Endothelial cell of umbilical vein (primary cell): ENCODE results near the gene GPR65. TPM values are rescaled to one million over a fixed set of nuclear protein-coding genes. Genes with fewer than 3 reads are reported as not detected.

Experiments
- BruUV-seq: library from RNA; stranded (reverse); fragments of 400-500 nt; replicated peaks from 2 replicates; lab custom pipeline; 2021; lab: Mats Ljungman, UMichigan
- CTCF ChIA-PET: fragments of 300-600, 350-600 bp; sonication (Branson Sonifier 250); formaldehyde crosslinking; loops from one replicate; lab custom pipeline; 2021; ENCODE audit warnings: antibody characterized with exemption, inconsistent platforms; lab: Charles Lee
- POLR2A ChIA-PET: fragments of 300-600, 350-600 bp; sonication (Branson Sonifier 250); formaldehyde crosslinking; loops from one replicate; lab custom pipeline; 2021; ENCODE audit warnings: antibody characterized with exemption, inconsistent platforms; lab: Charles Lee
- DNase-seq: peaks from one replicate; pipeline ENCODE4 v3.0.0-alpha.2; 2011; ENCODE audit warnings: low read depth, low spot score
- FAIRE-seq: peaks from 2 replicates; lab custom pipeline; 2011; peaks lifted over from hg19 to GRCh38; lab: Jason Lieb, UNC
- H2AFZ ChIP-seq: 2 replicates; pipeline ENCODE4 v1.6.0; 2012; ENCODE audit warnings: low read depth, low read length, control low read depth, inconsistent platforms
- H3K27ac ChIP-seq: 2 replicates; pipeline ENCODE4 v1.5.1; 2011; ENCODE audit warnings: low read depth, mild to moderate bottlenecking, control low read depth, low read length, moderate library complexity; ENCODE audit not compliant: insufficient read depth
- H3K27me3 ChIP-seq, 2 experiments: 2 replicates each; pipeline versions ENCODE4 v1.6.0 to v1.6.1; 2011; ENCODE audit warnings: low read length in 2 of 2, mixed read lengths in 1 of 2; ENCODE audit not compliant: control insufficient read depth in 2 of 2, insufficient read depth in 2 of 2
- H3K36me3 ChIP-seq, 2 experiments: 2 replicates in 1 of 2; 3 replicates in 1 of 2; pipeline ENCODE4 v1.5.1; 2011; ENCODE audit warnings: low read length in 2 of 2, mild to moderate bottlenecking in 1 of 2, moderate library complexity in 1 of 2; ENCODE audit not compliant: control insufficient read depth in 2 of 2, insufficient read depth in 2 of 2; ENCODE audit errors: extremely low read depth in 1 of 2
- H3K4me1 ChIP-seq: 3 replicates; pipeline ENCODE4 v1.5.1; 2011; ENCODE audit warnings: mild to moderate bottlenecking, low read length; ENCODE audit not compliant: control insufficient read depth, insufficient read depth; ENCODE audit errors: extremely low read depth
- H3K4me2 ChIP-seq: 2 replicates; pipeline ENCODE4 v1.6.1; 2011; ENCODE audit warnings: low read length, control low read depth, mixed read lengths; ENCODE audit not compliant: insufficient read depth
- H3K4me3 ChIP-seq, 3 experiments: fragments of 200-600 bp in 1 of 3; sonication (generic), shearing (Covaris generic) in 1 of 3; replicated peaks in 1 of 3; 2 replicates each; pipeline ENCODE4 v1.5.1; 2011 to 2016; ENCODE audit warnings: control low read depth in 3 of 3, low read length in 3 of 3, mild to moderate bottlenecking in 2 of 3, inconsistent platforms in 1 of 3, low read depth in 1 of 3, moderate library complexity in 1 of 3; ENCODE audit not compliant: insufficient read depth in 1 of 3
- H3K79me2 ChIP-seq: 2 replicates; pipeline ENCODE4 v1.6.0; 2012; ENCODE audit warnings: low read length, inconsistent platforms; ENCODE audit not compliant: control insufficient read depth, insufficient read depth
- H3K9ac ChIP-seq: replicated peaks from 2 replicates; pipeline ENCODE3; 2011; ENCODE audit warnings: low read length, control low read depth; ENCODE audit not compliant: insufficient read depth; ENCODE audit errors: extremely low read depth
- H3K9me1 ChIP-seq: replicated peaks from 3 replicates; pipeline ENCODE4 v1.6.0; 2011; ENCODE audit warnings: mild to moderate bottlenecking, low read length; ENCODE audit not compliant: control insufficient read depth, insufficient read depth; ENCODE audit errors: extremely low read depth
- H3K9me3 ChIP-seq: replicated peaks from 2 replicates; pipeline ENCODE4 v1.5.1; 2012; ENCODE audit warnings: low read length, inconsistent platforms; ENCODE audit not compliant: control insufficient read depth, insufficient read depth
- H4K20me1 ChIP-seq: replicated peaks from 2 replicates; pipeline ENCODE3; 2011; ENCODE audit warnings: mild to moderate bottlenecking, low read length; ENCODE audit not compliant: control insufficient read depth, insufficient read depth; ENCODE audit errors: extremely low read depth
- CTCF ChIP-seq, 2 donors: IDR thresholded peaks; 1 replicate in 1 of 2; 2 replicates in 1 of 2; pipeline ENCODE4 v1.5.1; 2011; ENCODE audit warnings: low read length in 2 of 2, mild to moderate bottlenecking in 2 of 2, moderate library complexity in 2 of 2, control low read depth in 1 of 2, inconsistent platforms in 1 of 2, low read depth in 1 of 2; ENCODE audit not compliant: insufficient read depth in 1 of 2; ENCODE audit errors: extremely low read depth in 1 of 2
- EZH2 ChIP-seq: IDR thresholded peaks from 2 replicates; pipeline ENCODE4 v1.6.1; 2012; ENCODE audit warnings: borderline replicate concordance, low read depth, mild to moderate bottlenecking, moderate library complexity, low read length, inconsistent platforms; ENCODE audit not compliant: severe bottlenecking
- FOS ChIP-seq: IDR thresholded peaks from 2 replicates; pipeline ENCODE4 v1.6.1; 2011; ENCODE audit warnings: mild to moderate bottlenecking, low read length, moderate library complexity, borderline replicate concordance; ENCODE audit not compliant: insufficient read depth
- GATA2 ChIP-seq: IDR thresholded peaks from 2 replicates; pipeline ENCODE4 v1.7.0; 2011; ENCODE audit warnings: low read depth, mild to moderate bottlenecking, moderate library complexity, mixed read lengths, low read length; ENCODE audit not compliant: insufficient read length, insufficient read depth
- JUN ChIP-seq: IDR thresholded peaks from 2 replicates; pipeline ENCODE4 v1.6.1; 2011; ENCODE audit warnings: borderline replicate concordance, low read depth; ENCODE audit not compliant: insufficient read length, insufficient read depth
- MAX ChIP-seq: IDR thresholded peaks from 2 replicates; pipeline ENCODE4 v1.6.1; 2011; ENCODE audit not compliant: insufficient read depth, insufficient read length
- MYC ChIP-seq: IDR thresholded peaks from one replicate; pipeline ENCODE4 v1.6.1; 2011; ENCODE audit warnings: mild to moderate bottlenecking, low read depth, low read length
- POLR2A ChIP-seq: IDR thresholded peaks from 2 replicates; pipeline ENCODE4 v1.6.1; 2012; ENCODE audit warnings: low read depth, mild to moderate bottlenecking, control low read depth, low read length
- POLR2AphosphoS5 ChIP-seq: IDR thresholded peaks from 2 replicates; pipeline ENCODE4 v1.6.1; 2012; ENCODE audit warnings: low read depth, mild to moderate bottlenecking, control low read depth, low read length, moderate library complexity; ENCODE audit not compliant: insufficient read depth
- dilution Hi-C: fragments of 300-500 bp; cut with MboI; formaldehyde crosslinking; loops from one replicate; pipeline ENCODE4 v1.15.0; 2019; ENCODE audit warnings: low sequenced_read_pairs; ENCODE audit not compliant: extremely low pct_ligation_motif_present
- intact Hi-C: fragments of 100-400 bp; cut with micrococcal nuclease; formaldehyde crosslinking; loops from one replicate; pipeline ENCODE4 v1.10.0; 2022
- polyA plus RNA-seq, 4 experiments: library from polyadenylated mRNA; depleted of rRNA in 3 of 4; stranded (reverse) in 3 of 4; unstranded in 1 of 4; fragments of >200 nt; gene quantifications; 2 replicates each; pipeline versions ENCODE4 v1.2.1 to v1.2.3, GENCODE V29; 2011 to 2012; ENCODE audit warnings: missing spikeins in 1 of 4
- total RNA-seq: library from RNA; stranded (reverse); gene quantifications from 2 replicates; pipeline ENCODE4 v1.2.3, GENCODE V29; 2021

GPR65 gene
- total and polyA plus RNA-seq, 2 donors (not counting 3 experiments of a cell fraction or from before 2014, with no cell fraction given) = 0.03 to 0.07 TPM

DNA sequence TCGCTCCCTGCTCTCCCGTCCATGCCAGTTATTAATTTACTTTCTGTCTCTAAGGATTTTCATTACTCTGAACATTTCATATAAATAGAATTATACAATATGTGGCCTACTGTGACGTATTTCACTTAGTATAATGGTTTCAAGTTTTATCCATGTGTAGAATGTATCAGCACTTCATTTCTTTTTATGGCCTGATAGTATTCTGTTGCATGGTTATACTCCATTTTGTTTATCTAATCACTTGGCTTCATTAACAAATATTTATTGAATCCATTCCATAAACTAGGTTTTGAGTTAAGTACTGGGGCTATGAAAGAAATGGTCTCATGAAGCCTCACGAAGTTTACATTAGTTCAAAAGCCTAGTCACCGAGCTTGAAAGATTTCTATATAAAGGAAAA, 7.6 kb downstream of the GPR65 start:
- no TSS peak for BruUV-seq
- no peaks in the 10 kb centered on the region for H3K9me1 ChIP-seq
- H3K27ac ChIP-seq = no peak overlapping the region
- no peak overlapping the region for H3K9ac ChIP-seq
- H3K27me3 ChIP-seq = peaks cover 0 to 1% of the 10 kb centered on the region in 2 experiments
- H3K36me3 ChIP-seq = no peaks in the 10 kb centered on the region
- ChIA-PET POLR2A (no interaction called here), CTCF (interaction anchor here (0.9 kb wide), 1 partner anchor 368 kb away, joined by 3 read pairs; no protein-coding TSS in a partner anchor)
- no peaks in the 10 kb centered on the region for H3K79me2 ChIP-seq
- H2AFZ ChIP-seq = no peak overlapping the region
- H3K4me3 ChIP-seq = no peak overlapping the region
- FAIRE-seq (no peak), DNase-seq (no peak)
- no peak for TF ChIP-seq GATA2
- no peak for TF ChIP-seq MYC
- no peak for TF ChIP-seq JUN
- no peak for TF ChIP-seq POLR2A
- no peak for TF ChIP-seq EZH2
- TF ChIP-seq CTCF (IDR thresholded peaks at IDR 0.05; ENCODE audit: extremely low read depth in 1 of 2, insufficient read depth in 1 of 2, low read depth in 1 of 2, low read length in 2 of 2) = no peak
- TF ChIP-seq FOS = no peak
- no peak for TF ChIP-seq POLR2AphosphoS5
- TF ChIP-seq MAX = no peak
- intact Hi-C loops (loop anchor here (2.0 to 5.0 kb wide), 2 partner anchors 222 to 425 kb away; no protein-coding TSS in a partner anchor), dilution Hi-C loops (no loop called here)
- no peaks in the 10 kb centered on the region for H4K20me1 ChIP-seq
- H3K4me1 ChIP-seq = peaks cover 3% of the 10 kb centered on the region
- H3K4me2 ChIP-seq = no peak overlapping the region
- H3K9me3 ChIP-seq = no peaks in the 10 kb centered on the region
